Panc1 (cell line): ENCODE results near the gene CEMIP. TPM values are rescaled to one million over a fixed set of nuclear protein-coding genes. Genes with fewer than 3 reads are reported as not detected.

Source experiments
- ATAC-seq: fragments of 200-7000 bp; cut with Tn5 transposase; 2 replicates; pipeline ENCODE4 v1.9.1; 2020; ENCODE audit warnings: mild to moderate bottlenecking, moderate library complexity
- BruUV-seq: library from RNA; stranded (reverse); fragments of 400-500 nt; replicated peaks from 2 replicates; lab custom pipeline; 2021; lab: Mats Ljungman, UMichigan
- CTCF ChIA-PET: fragments of 300-600 bp; sonication (Branson Sonifier 250); formaldehyde crosslinking; loops from one replicate; lab custom pipeline; 2022; ENCODE audit warnings: antibody characterized with exemption; lab: Charles Lee
- POLR2A ChIA-PET: fragments of 300-600 bp; sonication (Branson Sonifier 250); formaldehyde crosslinking; loops from one replicate; lab custom pipeline; 2022; ENCODE audit warnings: antibody characterized with exemption; lab: Charles Lee
- DNase-seq: peaks from one replicate; pipeline ENCODE4 v3.0.0-alpha.2; 2010; ENCODE audit warnings: low read depth, low spot score
- H3K27ac ChIP-seq: 2 replicates; pipeline ENCODE4 v1.5.1; 2011; ENCODE audit warnings: mild to moderate bottlenecking, low read length, inconsistent platforms
- H3K27me3 ChIP-seq: fragments of 200-500 bp; sonication (Bioruptor generic); 2 replicates; pipeline ENCODE4 v1.6.0; 2014; ENCODE audit warnings: low read length, inconsistent platforms; ENCODE audit not compliant: control insufficient read depth, insufficient read depth
- H3K36me3 ChIP-seq: fragments of 200-500 bp; sonication (Bioruptor generic); 2 replicates; pipeline ENCODE4 v1.5.1; 2014; ENCODE audit warnings: inconsistent platforms, mild to moderate bottlenecking, low read length, moderate library complexity; ENCODE audit not compliant: control insufficient read depth, insufficient read depth
- H3K4me1 ChIP-seq: 2 replicates; pipeline ENCODE4 v1.5.1; 2011; ENCODE audit warnings: inconsistent platforms, mild to moderate bottlenecking, low read length, moderate library complexity; ENCODE audit not compliant: control insufficient read depth, insufficient read depth
- H3K4me3 ChIP-seq, 2 experiments: 2 replicates each; pipeline ENCODE4 v1.5.1; 2011 to 2012; ENCODE audit warnings: low read depth in 2 of 2, low read length in 2 of 2, mild to moderate bottlenecking in 2 of 2, inconsistent platforms in 1 of 2, moderate library complexity in 1 of 2
- H3K9me3 ChIP-seq: fragments of 200-500 bp; sonication (Bioruptor generic); 2 replicates; pipeline ENCODE4 v1.5.1; 2014; ENCODE audit warnings: low read depth, mild to moderate bottlenecking, inconsistent platforms, low read length, moderate library complexity; ENCODE audit not compliant: control insufficient read depth, insufficient read depth
- CTCF ChIP-seq: fragments of 450-650 bp; IDR thresholded peaks from 2 replicates; pipeline ENCODE4 v1.5.1; 2017; ENCODE audit warnings: mild to moderate bottlenecking
- POLR2AphosphoS5 ChIP-seq: IDR thresholded peaks from 2 replicates; pipeline ENCODE4 v1.6.1; 2012; ENCODE audit warnings: mild to moderate bottlenecking, low read depth, low read length, moderate library complexity
- REST ChIP-seq, 2 experiments: IDR thresholded peaks; 2 replicates each; pipeline ENCODE4 v1.6.1; 2011 to 2012; ENCODE audit warnings: low read depth in 2 of 2, control low read depth in 1 of 2, low read length in 1 of 2, mild to moderate bottlenecking in 1 of 2, moderate library complexity in 1 of 2; ENCODE audit not compliant: insufficient read depth in 1 of 2
- SIN3A ChIP-seq: IDR thresholded peaks from 2 replicates; pipeline ENCODE4 v1.6.1; 2012; ENCODE audit warnings: low read depth, mild to moderate bottlenecking, low read length, moderate library complexity, borderline replicate concordance; ENCODE audit not compliant: insufficient read depth
- TCF7L2 ChIP-seq: IDR thresholded peaks from 2 replicates; pipeline ENCODE4 v1.6.1; 2011; ENCODE audit warnings: mild to moderate bottlenecking, low read depth, low read length, inconsistent platforms
- in situ Hi-C: cut with HindIII; loops from 2 replicates; pipeline ENCODE4 v1.10.0; 2016; ENCODE audit warnings: low sequenced_read_pairs, low pct_unique_long_range_greater_than_20kb
- intact Hi-C: fragments of 100-400 bp; cut with micrococcal nuclease; formaldehyde crosslinking; loops from one replicate; pipeline ENCODE4 v1.10.0; 2022; ENCODE audit not compliant: unreplicated experiment
- total RNA-seq: library from RNA; stranded (reverse); gene quantifications from one replicate; pipeline ENCODE4 v1.2.1, GENCODE V29; 2021; ENCODE audit not compliant: unreplicated experiment

Gene CEMIP
- total RNA-seq, 1 experiment from 2014 or later = 0.46 TPM

GRCh38 chr15:80838666-80839065, 59.5 kb downstream of the CEMIP start:
- TF ChIP-seq REST (IDR thresholded peaks at IDR 0.05; ENCODE audit: insufficient read depth in 1 of 2, low read depth in 2 of 2, low read length in 1 of 2) (no peak), CTCF (no peak), TCF7L2 (no peak), POLR2AphosphoS5 (no peak)

GRCh38 chr15:80839764-80840130, 60.6 kb downstream of the CEMIP start:
- ATAC-seq (no peak), DNase-seq (no peak)
- TF ChIP-seq TCF7L2 (no peak), REST (IDR thresholded peaks at IDR 0.05; ENCODE audit: insufficient read depth in 1 of 2, low read depth in 2 of 2, low read length in 1 of 2) (no peak), SIN3A (no peak), POLR2AphosphoS5 (no peak), CTCF (no peak)
- intact Hi-C loops (no loop called here), in situ Hi-C loops (no loop called here)
- no peaks in the 10 kb centered on the region for H3K27me3 ChIP-seq
- no peak overlapping the region for H3K4me3 ChIP-seq
- H3K36me3 ChIP-seq = no peaks in the 10 kb centered on the region
- POLR2A ChIA-PET = no interaction called here
- BruUV-seq = no TSS peak
- H3K9me3 ChIP-seq = no peaks in the 10 kb centered on the region
- H3K4me1 ChIP-seq = no peaks in the 10 kb centered on the region
- H3K27ac ChIP-seq = no peak overlapping the region
- CTCF ChIA-PET = no interaction called here

More at GRCh38 chr15:80838666-80839065, 59.5 kb downstream of the CEMIP start:
- ATAC-seq = no peak
- ChIA-PET CTCF (no interaction called here), POLR2A (no interaction called here)
- no TSS peak for BruUV-seq
- Histone ChIP-seq H3K4me1 (no peaks in the 10 kb centered on the region), H3K4me3 (no peak overlapping the region), H3K36me3 (no peaks in the 10 kb centered on the region), H3K27me3 (no peaks in the 10 kb centered on the region), H3K27ac (no peak overlapping the region), H3K9me3 (no peaks in the 10 kb centered on the region)
- in situ Hi-C loops = no loop called here
- DNase-seq = no peak
- intact Hi-C loops = no loop called here
